NOMO-1 treated with DMSO at 0.1 percent for 48 hours (cell line): ENCODE data around the gene TSHZ2.
"Not testable (repeated sequence)": the region's sequence is repeated elsewhere in the genome, so short reads cannot be mapped to it uniquely, and the experiment has no call there.

Source experiments
- DNase-seq: peaks from one replicate; lab custom pipeline; 2025; ENCODE audit not compliant: unreplicated experiment; lab: John Stamatoyannopoulos, UW

The TSHZ2 gene

DNA sequence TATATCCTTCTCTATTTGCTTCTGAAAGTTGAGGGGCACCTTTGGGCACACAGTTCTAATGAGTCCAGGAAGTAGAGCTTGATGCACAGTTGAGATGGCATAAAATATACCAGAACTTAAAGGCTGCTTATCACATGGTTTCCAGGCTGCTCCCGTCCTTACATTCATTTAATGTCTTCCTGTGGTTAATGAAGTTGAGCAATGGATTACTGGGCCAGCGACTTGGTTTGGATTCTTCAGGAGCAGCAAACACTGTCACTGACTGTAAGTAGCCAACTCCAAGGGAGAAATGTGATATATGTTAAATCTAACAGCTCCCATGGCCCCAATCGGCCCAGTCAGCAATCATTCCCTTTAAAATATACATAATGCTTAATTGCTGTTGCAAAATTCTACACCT lies 9.0 kb upstream of the TSHZ2 start:
- DNase-seq: peak; percentile 58

DNA sequence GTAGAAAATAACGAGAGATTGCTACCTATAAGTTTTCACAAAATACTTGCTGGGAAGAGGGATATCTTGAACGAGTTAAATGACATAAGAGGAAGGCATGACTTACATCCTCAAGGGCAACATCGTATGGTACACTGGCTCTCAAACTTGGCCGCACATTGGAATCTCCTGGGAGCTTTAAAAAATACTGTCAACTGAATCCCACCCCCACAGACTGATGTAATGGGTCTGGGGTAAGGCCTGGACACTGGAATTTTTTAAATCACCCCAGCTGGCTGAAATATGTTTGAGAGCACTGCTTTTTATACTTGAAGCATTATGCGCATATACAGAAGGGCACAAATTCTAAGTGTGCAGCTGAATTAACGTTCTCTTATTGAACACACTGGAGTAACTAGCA lies 8.0 kb upstream of the TSHZ2 start:
- DNase-seq: no peak

- DNase-seq: no peak
These were observed 6.8 kb upstream of the TSHZ2 start for GRCh38 chr20:52965380-52965779.

- no peak for DNase-seq
These were observed 6.3 kb upstream of the TSHZ2 start for GRCh38 chr20:52965819-52966218.

DNA sequence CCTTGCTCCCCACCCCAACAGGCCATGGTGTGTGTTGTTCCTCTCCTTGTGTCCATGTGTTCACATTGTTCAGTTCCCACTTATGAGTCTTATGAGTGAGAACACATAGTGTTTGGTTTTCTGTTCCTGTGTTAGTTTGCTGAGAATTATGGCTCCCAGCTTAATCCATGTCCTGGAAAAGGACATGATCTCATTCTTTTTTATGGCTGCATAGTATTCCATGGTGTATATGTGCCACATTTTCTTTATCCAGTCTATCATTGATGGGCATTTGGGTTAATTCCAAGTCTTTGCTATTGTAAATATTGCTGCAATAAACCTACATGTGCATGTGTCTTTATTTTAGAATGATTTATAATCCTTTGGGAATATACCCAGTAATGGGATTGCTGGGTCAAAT lies 5.6 kb upstream of the TSHZ2 start:
- DNase-seq: not testable (repeated sequence)

DNA sequence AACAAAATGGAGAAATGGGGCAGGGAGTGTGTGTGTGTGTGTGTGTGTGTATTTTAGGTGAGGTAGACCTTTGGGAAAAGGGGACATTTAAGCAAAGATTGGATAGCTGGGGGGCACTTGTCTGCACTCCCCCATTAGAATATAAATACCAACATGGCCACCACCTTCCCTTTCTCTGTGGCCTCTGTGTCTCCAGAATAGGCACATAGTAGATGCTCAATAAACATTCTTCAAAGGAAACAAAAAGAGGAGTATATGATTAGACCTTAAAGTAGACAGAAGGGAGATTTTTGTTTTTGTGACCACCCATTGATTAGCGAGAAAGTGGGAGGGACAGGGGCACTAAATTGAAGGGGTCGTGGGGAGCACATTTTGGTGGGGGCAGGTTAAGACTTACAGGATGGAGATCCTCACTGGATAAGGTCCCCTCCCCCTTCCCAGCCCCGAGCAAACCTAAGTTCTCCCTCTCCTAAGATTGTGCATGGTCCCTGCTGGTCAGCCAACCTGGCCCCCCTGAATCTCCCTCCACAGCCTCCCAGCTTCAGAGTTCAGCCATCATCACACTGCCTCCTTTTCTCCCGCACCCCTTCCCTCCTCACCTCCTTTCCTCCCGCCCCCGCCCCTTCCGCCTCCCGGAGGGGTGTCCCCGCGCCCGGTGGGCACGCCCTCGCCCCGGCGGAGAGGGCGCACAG lies 514 bp upstream of the TSHZ2 start:
- DNase-seq: no peak

DNA sequence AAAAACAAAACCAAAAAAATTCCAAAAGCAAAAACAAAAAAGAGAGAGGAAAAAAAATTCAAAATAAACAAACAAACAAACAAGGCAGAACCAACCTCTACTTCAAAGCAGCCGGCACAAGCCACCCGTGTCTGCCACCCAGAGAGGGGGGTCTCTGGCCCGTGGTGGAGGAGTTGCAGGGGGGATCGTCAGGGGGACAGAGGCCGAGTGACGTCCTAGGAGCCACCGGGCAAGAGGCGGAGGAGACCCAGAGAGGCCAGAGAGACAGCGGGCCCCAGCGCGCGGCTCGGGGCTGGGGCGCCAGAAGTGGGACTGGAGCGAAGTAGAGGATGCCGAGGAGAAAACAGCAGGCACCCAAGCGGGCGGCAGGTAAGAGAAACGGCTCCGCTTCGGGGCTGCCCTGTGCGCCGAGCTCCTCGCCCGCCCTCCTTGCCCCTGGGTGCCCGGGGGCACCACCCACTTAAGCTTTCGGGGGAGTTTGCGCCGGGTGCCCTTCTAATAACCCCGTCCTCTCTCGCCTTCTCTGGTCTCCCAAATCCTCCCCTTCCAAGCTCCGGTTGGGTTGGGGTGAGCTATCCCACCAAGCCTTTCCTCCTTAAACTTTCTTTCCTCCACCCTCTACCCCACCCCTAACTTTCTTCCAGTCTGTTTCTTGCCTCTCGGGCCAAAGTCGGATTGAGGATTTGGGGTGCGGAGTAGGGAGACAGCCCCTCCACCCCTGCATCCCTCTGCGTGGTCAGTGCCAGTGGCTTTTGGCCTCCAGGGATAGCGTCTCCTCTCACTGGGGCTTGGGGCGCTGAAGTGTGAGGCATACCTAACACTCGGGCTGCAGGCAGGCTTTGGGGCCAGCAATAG lies 1.0 kb downstream of the TSHZ2 start:
- peak; percentile 0 for DNase-seq

GRCh38 chr20:52974179-52974594 lies 2.0 kb downstream of the TSHZ2 start:
- no peak for DNase-seq

- DNase-seq: no peak
These were observed 3.0 kb downstream of the TSHZ2 start for GRCh38 chr20:52975029-52975732.

- no peak for DNase-seq
These were observed 3.8 kb downstream of the TSHZ2 start for GRCh38 chr20:52975803-52976531.

GRCh38 chr20:52978851-52979250 lies 6.7 kb downstream of the TSHZ2 start:
- DNase-seq: peak; percentile 9

GRCh38 chr20:52981051-52981450 lies 8.9 kb downstream of the TSHZ2 start:
- DNase-seq: no peak

DNA sequence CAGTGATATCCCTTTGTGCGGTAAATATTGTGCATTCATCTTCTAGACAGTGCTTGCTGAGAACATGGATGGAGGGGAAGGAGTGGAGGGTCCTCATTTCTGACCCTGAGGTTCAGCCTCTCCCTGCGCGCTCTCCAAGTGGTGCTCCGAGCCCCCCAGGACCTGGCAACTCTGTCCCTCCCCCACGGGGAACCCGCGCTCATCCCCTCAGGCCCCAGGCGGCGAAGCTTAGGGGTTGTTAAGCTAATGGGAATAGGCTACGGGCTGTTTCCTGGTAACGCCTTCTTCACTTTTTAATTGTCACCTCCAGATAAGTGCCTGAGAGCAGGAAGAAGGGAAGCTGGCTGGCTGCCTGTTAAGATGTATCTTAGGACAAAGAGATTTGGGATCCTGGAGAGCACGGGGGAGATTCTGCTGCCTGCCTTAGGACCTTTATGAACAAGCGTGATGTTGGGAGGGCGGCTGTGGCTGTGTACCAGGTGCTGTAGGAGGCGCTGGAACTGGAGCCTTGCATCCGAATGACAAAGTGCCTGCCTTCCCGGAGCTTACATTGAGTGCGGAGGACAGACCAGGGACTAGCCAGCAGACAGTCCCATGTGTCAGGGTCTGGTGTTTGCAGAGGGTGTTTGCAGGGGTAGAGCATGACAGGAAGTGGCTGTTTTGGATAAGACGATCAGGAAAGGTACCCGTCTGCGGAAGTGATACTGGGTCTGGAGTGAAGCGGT lies 11.7 kb downstream of the TSHZ2 start:
- no peak for DNase-seq

DNA sequence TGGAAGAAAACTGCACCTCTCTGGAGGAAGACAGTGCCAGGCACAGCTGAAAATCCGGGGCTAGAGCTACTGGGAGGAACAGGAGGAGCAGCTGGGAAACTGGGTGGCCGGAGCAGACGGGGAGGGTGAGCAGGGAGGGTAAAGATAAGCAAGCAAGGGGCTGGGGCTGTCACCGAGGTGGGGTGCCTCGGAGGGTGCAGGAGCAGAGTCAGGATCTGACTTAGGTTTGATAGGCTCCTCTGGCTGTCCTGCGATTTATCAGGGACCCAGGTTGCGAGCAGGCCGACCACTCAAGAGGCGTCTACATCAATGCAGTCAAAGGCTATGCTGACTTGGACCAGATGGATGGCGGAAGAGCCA lies 12.3 kb downstream of the TSHZ2 start:
- no peak for DNase-seq

GRCh38 chr20:52985687-52986086 lies 13.5 kb downstream of the TSHZ2 start:
- DNase-seq: no peak

DNA sequence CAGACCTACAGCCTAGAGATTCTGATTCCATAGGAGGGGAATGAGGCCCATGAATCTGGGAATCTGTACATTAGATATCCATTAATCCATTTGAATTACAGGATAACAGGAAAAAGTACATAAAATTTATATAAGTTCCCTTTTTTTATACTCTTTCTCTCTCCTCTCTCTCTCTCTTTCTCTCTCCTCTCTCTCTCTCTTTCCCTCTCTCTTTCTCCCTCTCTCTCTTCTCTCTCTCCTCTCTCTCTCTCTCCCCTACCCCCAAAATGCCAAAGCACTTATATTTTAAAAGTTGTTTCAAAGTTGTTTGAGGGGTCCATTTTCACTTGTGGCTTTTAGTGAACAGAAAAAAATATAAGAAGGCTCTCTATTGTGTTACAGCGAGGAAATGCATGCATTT lies 15.1 kb downstream of the TSHZ2 start:
- no peak for DNase-seq

GRCh38 chr20:52991830-52992229 lies 19.7 kb downstream of the TSHZ2 start:
- no peak for DNase-seq

DNA sequence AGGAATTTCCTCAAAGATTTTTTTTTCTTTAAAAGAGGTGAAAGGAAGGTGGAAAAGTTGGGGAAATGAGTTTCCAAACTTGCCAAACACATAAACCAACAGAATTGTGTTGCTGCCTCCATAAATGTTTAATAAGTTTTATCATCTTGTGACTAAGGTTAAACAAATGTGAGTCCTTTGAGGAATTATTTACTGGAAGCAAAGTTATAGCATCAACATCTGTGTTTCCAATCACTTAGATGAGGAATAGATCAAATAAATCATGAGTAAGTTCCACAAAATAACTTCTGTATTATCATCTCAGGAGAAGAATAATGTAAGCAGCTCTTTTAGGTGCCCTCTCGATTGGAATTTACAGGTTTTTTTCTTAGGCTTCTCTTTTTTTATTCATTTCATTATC lies 20.5 kb downstream of the TSHZ2 start:
- no peak for DNase-seq

- DNase-seq: no peak
These were observed 20.9 kb downstream of the TSHZ2 start for GRCh38 chr20:52993076-52993475.

DNA sequence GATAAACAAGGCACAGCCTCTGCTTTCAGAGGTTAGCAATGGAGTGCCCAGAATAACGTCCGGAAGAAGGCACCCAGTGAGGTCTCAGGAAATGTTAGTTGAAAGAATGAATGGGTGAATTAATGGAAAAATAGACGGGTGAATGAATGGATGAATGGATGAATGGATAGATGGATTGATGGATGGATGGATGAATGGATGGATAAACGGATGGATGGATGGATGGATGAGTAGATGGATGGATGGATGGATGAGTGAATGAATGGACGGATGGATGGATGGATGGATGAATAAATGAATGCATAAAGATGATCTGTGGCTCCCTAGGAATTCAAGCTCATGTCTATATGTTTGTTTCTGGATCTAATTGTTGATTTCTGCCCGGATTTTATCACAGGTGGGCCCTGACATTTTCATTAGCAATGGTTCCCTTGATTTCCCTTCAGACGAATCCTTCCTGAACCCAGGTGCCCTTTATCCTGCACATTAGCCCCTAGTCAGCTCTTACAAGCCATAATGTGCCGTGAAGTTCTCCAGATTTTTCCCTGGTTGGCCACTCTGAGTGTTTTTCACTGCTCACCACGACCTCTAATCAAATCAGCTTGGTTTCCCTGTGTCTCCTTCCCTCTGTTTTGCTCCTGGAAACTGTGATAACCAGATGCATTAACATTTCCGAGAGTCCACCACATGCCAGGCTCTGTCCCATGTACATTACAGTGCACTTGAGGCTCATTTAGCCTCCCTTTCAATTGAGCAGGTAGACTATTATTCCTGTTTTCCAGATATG lies 22.2 kb downstream of the TSHZ2 start:
- no peak for DNase-seq
